Erythroblast (primary cell): ENCODE measurements around the gene CCDC192.

Experiments used
- GATA1 ChIP-seq: IDR thresholded peaks from 2 replicates; pipeline ENCODE4 v1.6.1; 2011; ENCODE audit warnings: low read depth, mild to moderate bottlenecking, control low read depth, low read length, moderate library complexity
- POLR2A ChIP-seq: IDR thresholded peaks from 2 replicates; pipeline ENCODE4 v1.6.1; 2011; ENCODE audit warnings: mild to moderate bottlenecking, low read length

GRCh38 chr5:127830829-127831598 lies 127.8 kb downstream of the CCDC192 start:
- TF ChIP-seq POLR2A (no peak), GATA1 (no peak)
